Measurements from ENCODE around the gene CAMK4. TPM values are rescaled to one million over a fixed set of nuclear protein-coding genes. Genes with fewer than 3 reads are reported as not detected.

CAMK4 gene
- total and polyA plus RNA-seq, 2 experiments from 2014 or later, result 4.2 to 7.3 TPM

- Mint-ChIP-seq H3K27me3 (ENCODE audit: insufficient read depth, low read depth, poor library complexity) (peaks cover 1% of the 10 kb centered on the region), H3K36me3 (ENCODE audit: low read depth) (no peaks in the 10 kb centered on the region; the same call in 2 of the 3 replicates), H3K27ac (peak overlapping the region; percentile 30; the same call in 1 of the 2 replicates), H3K9me3 (no peaks in the 10 kb centered on the region), H3K4me1 (peaks cover 15% of the 10 kb centered on the region), H3K4me3 (no peak overlapping the region)
- H2AFZ ChIP-seq, result no peak overlapping the region
- H3K36me3 ChIP-seq (ENCODE audit: insufficient read depth), result no peaks in the 10 kb centered on the region
- no peaks in the 10 kb centered on the region for H4K20me1 ChIP-seq (replicated peaks; ENCODE audit: insufficient read depth)
- no peaks in the 10 kb centered on the region for H3K27me3 ChIP-seq (ENCODE audit: insufficient read depth)
- no peak for TF ChIP-seq REST (IDR thresholded peaks at IDR 0.05; ENCODE audit: unreplicated experiment)
- TF ChIP-seq ZNF331 (CRISPR knock-in tag; IDR thresholded peaks at IDR 0.05; ENCODE audit: low read depth), result no peak
- no peak for TF ChIP-seq JUNB (IDR thresholded peaks at IDR 0.05; ENCODE audit: unreplicated experiment)
- peak; percentile 22; the same call in 1 of the 2 replicates for TF ChIP-seq NANOG (IDR thresholded peaks at IDR 0.05; ENCODE audit: borderline replicate concordance)
- no peak for TF ChIP-seq CTCF (conservative IDR thresholded peaks at IDR 0.05; ENCODE audit: low read depth in 2 of 2)
- TF ChIP-seq POLR2AphosphoS5 (IDR thresholded peaks at IDR 0.05; ENCODE audit: low read depth), result no peak
- TF ChIP-seq STAT1 (IDR thresholded peaks at IDR 0.05; ENCODE audit: unreplicated experiment), result no peak
- TF ChIP-seq CREB1 (CRISPR knock-in tag; IDR thresholded peaks at IDR 0.05; ENCODE audit: low read depth), result no peak
- peak; percentile 32 for DNase-seq (ENCODE audit: low spot score)
- ATAC-seq, result no peak; the same call in 2 of the 3 replicates
- no peaks in the 10 kb centered on the region; the same call in 1 of the 2 replicates for H3K9me2 ChIP-seq (ENCODE audit: insufficient read depth)
- H3K27ac ChIP-seq (ENCODE audit: low read depth), result peak overlapping the region; percentile 18; the same call in 1 of the 2 replicates
- H3K79me2 ChIP-seq (replicated peaks; ENCODE audit: insufficient read depth), result no peaks in the 10 kb centered on the region
- H3K4me3 ChIP-seq, result no peak overlapping the region
- H3K4me2 ChIP-seq, result peak overlapping the region; percentile 13; the same call in 1 of the 2 replicates
- peaks cover 16% of the 10 kb centered on the region for H3K4me1 ChIP-seq (ENCODE audit: insufficient read depth)
- no peaks in the 10 kb centered on the region for H3F3A ChIP-seq (replicated peaks; ENCODE audit: low read depth)
These were observed 223.6 kb downstream of the CAMK4 start for GRCh38 chr5:111447822-111448221.

GRCh38 chr5:111453295-111453694 is 229.1 kb downstream of the CAMK4 start:
- no peak overlapping the region for H3K4me3 Mint-ChIP-seq
- no peaks in the 10 kb centered on the region for H3K27me3 ChIP-seq (ENCODE audit: insufficient read depth)
- no peaks in the 10 kb centered on the region for H3K36me3 Mint-ChIP-seq (ENCODE audit: low read depth)
- H3K27ac Mint-ChIP-seq, result no peak overlapping the region
- TF ChIP-seq POLR2AphosphoS5 (IDR thresholded peaks at IDR 0.05; ENCODE audit: low read depth), result no peak
- TF ChIP-seq REST (IDR thresholded peaks at IDR 0.05; ENCODE audit: unreplicated experiment), result no peak
- peaks cover 2% of the 10 kb centered on the region for H3K27me3 Mint-ChIP-seq (ENCODE audit: insufficient read depth, low read depth, poor library complexity)
- no peak overlapping the region for H3K27ac ChIP-seq (ENCODE audit: low read depth)
- H3K9me2 ChIP-seq (ENCODE audit: insufficient read depth), result no peaks in the 10 kb centered on the region; the same call in 1 of the 2 replicates
- no peak overlapping the region for H2AFZ ChIP-seq
- H4K20me1 ChIP-seq (replicated peaks; ENCODE audit: insufficient read depth), result no peaks in the 10 kb centered on the region
- H3K9me3 Mint-ChIP-seq, result no peaks in the 10 kb centered on the region
- H3K4me3 ChIP-seq, result no peak overlapping the region
- no peaks in the 10 kb centered on the region for H3K36me3 ChIP-seq (ENCODE audit: insufficient read depth)
- H3K4me1 ChIP-seq (ENCODE audit: insufficient read depth), result 0 out of 2 replicates have a peak, but pooled peaks cover under 1% of the 10 kb centered on the region
- H3K4me2 ChIP-seq, result no peak overlapping the region
- ATAC-seq (no peak), DNase-seq (ENCODE audit: low spot score) (no peak)
- no peaks in the 10 kb centered on the region for H3F3A ChIP-seq (replicated peaks; ENCODE audit: low read depth)
- peaks cover 3% of the 10 kb centered on the region; the same call in 1 of the 3 replicates for H3K4me1 Mint-ChIP-seq
- H3K79me2 ChIP-seq (replicated peaks; ENCODE audit: insufficient read depth), result no peaks in the 10 kb centered on the region
